Mesendoderm (in vitro differentiated cells): ENCODE results near the gene SMYD4.

Experiments
- DNase-seq: peaks from one replicate; pipeline ENCODE4 v3.0.0; 2013
- H2AK5ac ChIP-seq: 2 replicates; pipeline ENCODE4 v1.6.1; 2013; ENCODE audit warnings: low read length, inconsistent platforms
- H2BK120ac ChIP-seq: 2 replicates; pipeline ENCODE4 v1.6.1; 2013; ENCODE audit warnings: low read depth, mild to moderate bottlenecking, low read length, moderate library complexity, mixed read lengths
- H2BK15ac ChIP-seq: replicated peaks from 2 replicates; pipeline ENCODE4 v1.6.1; 2013; ENCODE audit warnings: low read depth, mild to moderate bottlenecking, moderate library complexity
- H2BK5ac ChIP-seq: 2 replicates; pipeline ENCODE4 v1.6.1; 2013; ENCODE audit warnings: low read length, inconsistent platforms
- H3K18ac ChIP-seq: 2 replicates; pipeline ENCODE4 v1.6.1; 2013; ENCODE audit warnings: mild to moderate bottlenecking, low read length, mixed read lengths
- H3K23ac ChIP-seq: one replicate; pipeline ENCODE4 v1.6.1; 2013; ENCODE audit warnings: low read length
- H3K27ac ChIP-seq: 2 replicates; pipeline ENCODE4 v1.5.1; 2013; ENCODE audit warnings: low read depth, mild to moderate bottlenecking, inconsistent platforms, low read length, moderate library complexity
- H3K27me3 ChIP-seq: 2 replicates; pipeline ENCODE4 v1.6.1; 2013; ENCODE audit warnings: low read length, control low read depth, mild to moderate bottlenecking, inconsistent platforms; ENCODE audit not compliant: insufficient read depth, poor library complexity
- H3K36me3 ChIP-seq: 2 replicates; pipeline ENCODE4 v1.6.1; 2013; ENCODE audit warnings: low read length, inconsistent platforms; ENCODE audit not compliant: control insufficient read depth, insufficient read depth
- H3K4ac ChIP-seq: one replicate; pipeline ENCODE4 v1.6.1; 2013; ENCODE audit warnings: low read depth, mild to moderate bottlenecking, low read length, moderate library complexity
- H3K4me1 ChIP-seq: 2 replicates; pipeline ENCODE4 v1.6.1; 2013; ENCODE audit warnings: low read depth, low read length, inconsistent platforms; ENCODE audit not compliant: control insufficient read depth
- H3K4me2 ChIP-seq: 2 replicates; pipeline ENCODE4 v1.6.1; 2013; ENCODE audit warnings: low read length
- H3K4me3 ChIP-seq: 2 replicates; pipeline ENCODE4 v1.5.1; 2013; ENCODE audit warnings: mild to moderate bottlenecking, low read length
- H3K56ac ChIP-seq: one replicate; pipeline ENCODE4 v1.6.1; 2013; ENCODE audit warnings: low read length
- H3K79me1 ChIP-seq: 2 replicates; pipeline ENCODE4 v1.6.1; 2013; ENCODE audit warnings: low read length, inconsistent platforms
- H3K79me2 ChIP-seq: 2 replicates; pipeline ENCODE4 v1.6.1; 2013; ENCODE audit warnings: mild to moderate bottlenecking, low read length; ENCODE audit not compliant: control insufficient read depth, insufficient read depth
- H3K9ac ChIP-seq: 2 replicates; pipeline ENCODE4 v1.6.1; 2013; ENCODE audit warnings: low read length, inconsistent platforms
- H4K5ac ChIP-seq: one replicate; pipeline ENCODE4 v1.6.1; 2013; ENCODE audit warnings: low read length
- H4K8ac ChIP-seq: one replicate; pipeline ENCODE4 v1.6.1; 2013; ENCODE audit warnings: low read depth, mild to moderate bottlenecking, control low read depth, low read length, moderate library complexity
- WGBS: extraction: QIAGEN DNeasy Blood & Tissue Kit; methylation state at CpG from one replicate; pipeline ENCODE4 v1.1.7; 2013; ENCODE audit warnings: low lambda C conversion rate, missing lambda C conversion rate; ENCODE audit not compliant: insufficient coverage; ENCODE audit errors: extremely low coverage; 5-methylcytosine and 5-hydroxymethylcytosine counted together

SMYD4 gene

GRCh38 chr17:1730326-1731193 is 99.1 kb downstream of the SMYD4 start:
- Histone ChIP-seq H3K27ac (no peak overlapping the region), H3K4me1 (no peaks in the 10 kb centered on the region), H3K27me3 (no peaks in the 10 kb centered on the region), H3K18ac (no peak overlapping the region), H3K4me3 (no peak overlapping the region), H2BK120ac (no peak overlapping the region), H3K23ac (no peak overlapping the region), H4K5ac (no peak overlapping the region), H3K4me2 (no peak overlapping the region), H3K79me1 (no peaks in the 10 kb centered on the region), H3K9ac (no peak overlapping the region), H3K36me3 (no peaks in the 10 kb centered on the region), H3K4ac (no peak overlapping the region), H3K56ac (no peak overlapping the region), H2BK15ac (no peak overlapping the region), H2BK5ac (no peak overlapping the region), H4K8ac (no peak overlapping the region), H2AK5ac (no peak overlapping the region), H3K79me2 (no peaks in the 10 kb centered on the region)
- DNase-seq, result no peak
- no CpG with 5 or more reads among the region's 40 CpGs for WGBS

- no peak overlapping the region for H4K8ac ChIP-seq
- no peak overlapping the region for H3K4ac ChIP-seq
- H3K4me2 ChIP-seq, result no peak overlapping the region
Measured at GRCh38 chr17:1729966-1730325, 99.8 kb downstream of the SMYD4 start.

More at GRCh38 chr17:1729966-1730325, 99.8 kb downstream of the SMYD4 start:
- H3K36me3 ChIP-seq, result no peaks in the 10 kb centered on the region
- no peak overlapping the region for H3K23ac ChIP-seq
- no peak overlapping the region for H2BK5ac ChIP-seq
- no peak overlapping the region for H2BK15ac ChIP-seq
- H3K9ac ChIP-seq, result no peak overlapping the region
- no peak overlapping the region for H3K56ac ChIP-seq
- no peak for DNase-seq
- no CpG with 5 or more reads among the region's 15 CpGs for WGBS
- no peaks in the 10 kb centered on the region for H3K79me2 ChIP-seq
- H3K18ac ChIP-seq, result no peak overlapping the region
- no peaks in the 10 kb centered on the region for H3K4me1 ChIP-seq
- no peaks in the 10 kb centered on the region for H3K27me3 ChIP-seq
- H2AK5ac ChIP-seq, result no peak overlapping the region
- H3K27ac ChIP-seq, result no peak overlapping the region
- H3K4me3 ChIP-seq, result no peak overlapping the region
- no peaks in the 10 kb centered on the region for H3K79me1 ChIP-seq
- H2BK120ac ChIP-seq, result no peak overlapping the region
- H4K5ac ChIP-seq, result no peak overlapping the region
